IPS DF 6.9 (cell line): Measurements from ENCODE around the gene FES.
A peak's percentile ranks its signal among the peaks of the same experiment; 100 is the strongest.
"Not testable (repeated sequence)": the region's sequence is repeated elsewhere in the genome, so short reads cannot be mapped to it uniquely, and the experiment has no call there.

ENCODE experiments used
- DNase-seq: peaks from one replicate; pipeline ENCODE4 v3.0.0-alpha.2; 2013; ENCODE audit warnings: low read depth, low spot score
- H3K27ac ChIP-seq: one replicate; pipeline ENCODE4 v1.5.1; 2013; ENCODE audit warnings: low read length, control low read depth
- H3K27me3 ChIP-seq: 2 replicates; pipeline ENCODE4 v1.6.1; 2013; ENCODE audit warnings: mild to moderate bottlenecking, low read length; ENCODE audit not compliant: control insufficient read depth, insufficient read depth
- H3K36me3 ChIP-seq: 2 replicates; pipeline ENCODE4 v1.6.1; 2013; ENCODE audit warnings: low read length; ENCODE audit not compliant: control insufficient read depth, insufficient read depth
- H3K4me1 ChIP-seq: 2 replicates; pipeline ENCODE4 v1.6.1; 2013; ENCODE audit warnings: low read length; ENCODE audit not compliant: control insufficient read depth, insufficient read depth
- H3K4me3 ChIP-seq: 2 replicates; pipeline ENCODE4 v1.5.1; 2013; ENCODE audit warnings: mild to moderate bottlenecking, low read length
- H3K9me3 ChIP-seq: 2 replicates; pipeline ENCODE4 v1.6.1; 2013; ENCODE audit warnings: low read length, inconsistent platforms; ENCODE audit not compliant: control insufficient read depth, insufficient read depth
- WGBS: extraction: QIAGEN DNeasy Blood & Tissue Kit; methylation state at CpG from one replicate; pipeline ENCODE4 v1.1.7; 2013; ENCODE audit warnings: mixed read lengths, missing lambda C conversion rate; ENCODE audit not compliant: insufficient read length, insufficient coverage; 5-methylcytosine and 5-hydroxymethylcytosine counted together

FES gene

DNA sequence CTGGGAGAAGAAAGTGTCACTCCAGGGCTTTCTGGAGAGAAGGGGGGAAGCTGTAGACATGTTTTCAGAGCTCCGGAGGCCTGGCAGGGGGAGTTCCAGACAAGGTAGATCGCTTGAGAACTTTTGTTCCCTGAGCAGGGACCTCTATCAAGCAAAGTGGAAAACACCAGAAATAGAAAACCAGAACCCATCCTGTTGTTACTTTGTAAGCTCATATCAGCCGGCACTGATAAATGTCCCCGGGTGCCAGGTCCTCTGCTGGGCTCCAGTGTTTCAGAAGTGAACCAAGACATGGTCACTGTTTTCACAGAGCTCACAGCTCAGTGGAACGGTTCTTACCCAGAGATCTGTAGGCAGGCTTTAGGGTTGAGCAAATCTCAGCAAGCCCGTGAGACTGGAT is 34.5 kb downstream of the FES start:
- Histone ChIP-seq H3K9me3 (no peaks in the 10 kb centered on the region), H3K4me1 (no peaks in the 10 kb centered on the region), H3K36me3 (no peaks in the 10 kb centered on the region), H3K27ac (no peak overlapping the region), H3K4me3 (no peak overlapping the region), H3K27me3 (no peaks in the 10 kb centered on the region)
- WGBS: no CpG with 5 or more reads among the region's 6 CpGs
- no peak for DNase-seq

DNA sequence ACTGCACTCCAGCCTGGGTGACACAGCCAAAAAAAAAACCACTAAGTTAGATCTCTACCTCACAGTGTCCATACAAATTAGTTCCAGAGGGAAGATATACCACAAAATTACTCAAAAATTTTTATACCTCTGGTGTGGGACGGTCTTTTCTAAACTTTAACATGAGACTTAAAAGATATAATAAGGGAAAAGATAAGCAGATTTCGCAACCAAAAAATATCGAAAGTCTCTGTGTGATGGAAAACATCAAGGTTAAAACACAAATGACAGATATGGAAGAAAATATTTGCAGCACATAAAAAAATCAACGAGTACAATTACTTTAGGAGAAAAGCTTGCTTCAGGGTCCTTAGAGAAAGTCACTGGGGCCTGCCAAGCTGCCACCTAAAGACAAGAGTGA is 37.6 kb downstream of the FES start:
- no peaks in the 10 kb centered on the region for H3K27me3 ChIP-seq
- WGBS: no CpG with 5 or more reads among the region's 4 CpGs
- H3K27ac ChIP-seq: no peak overlapping the region
- no peak for DNase-seq
- H3K9me3 ChIP-seq: no peaks in the 10 kb centered on the region
- H3K4me3 ChIP-seq: no peak overlapping the region
- H3K36me3 ChIP-seq: no peaks in the 10 kb centered on the region
- H3K4me1 ChIP-seq: no peaks in the 10 kb centered on the region

DNA sequence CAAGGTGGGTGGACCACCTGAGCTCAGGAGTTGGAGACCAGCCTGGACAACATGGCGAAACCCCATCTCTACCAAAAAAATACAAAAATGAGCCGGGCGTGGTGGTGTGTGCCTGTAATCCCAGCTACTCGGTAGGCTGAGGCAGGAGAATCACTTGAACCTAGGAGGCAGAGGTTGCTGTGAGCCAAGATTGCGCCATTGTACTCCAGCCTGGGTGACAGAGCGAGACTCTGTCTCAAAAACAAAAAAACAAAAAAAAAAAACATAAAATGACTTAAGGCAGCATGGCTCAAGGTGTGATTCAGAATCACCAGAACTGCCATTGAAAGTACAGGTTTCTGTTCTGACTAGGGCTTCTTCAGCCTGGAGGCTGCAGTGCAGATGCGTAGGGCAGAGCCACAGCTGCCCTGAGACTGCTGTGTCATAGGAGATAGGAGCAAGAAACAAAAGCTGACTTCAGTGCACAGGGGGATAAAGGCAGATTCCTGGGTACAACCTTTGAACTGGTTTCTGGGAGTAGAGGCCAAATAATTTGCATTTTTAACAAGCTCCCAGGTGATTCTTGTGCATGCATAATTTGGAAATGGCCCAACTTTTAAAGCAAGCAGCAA is 38.5 kb downstream of the FES start:
- not testable (repeated sequence) for H3K27me3 ChIP-seq, H3K4me1 ChIP-seq, H3K4me3 ChIP-seq, H3K27ac ChIP-seq, H3K36me3 ChIP-seq, H3K9me3 ChIP-seq, DNase-seq
- no CpG with 5 or more reads among the region's 7 CpGs for WGBS

DNA sequence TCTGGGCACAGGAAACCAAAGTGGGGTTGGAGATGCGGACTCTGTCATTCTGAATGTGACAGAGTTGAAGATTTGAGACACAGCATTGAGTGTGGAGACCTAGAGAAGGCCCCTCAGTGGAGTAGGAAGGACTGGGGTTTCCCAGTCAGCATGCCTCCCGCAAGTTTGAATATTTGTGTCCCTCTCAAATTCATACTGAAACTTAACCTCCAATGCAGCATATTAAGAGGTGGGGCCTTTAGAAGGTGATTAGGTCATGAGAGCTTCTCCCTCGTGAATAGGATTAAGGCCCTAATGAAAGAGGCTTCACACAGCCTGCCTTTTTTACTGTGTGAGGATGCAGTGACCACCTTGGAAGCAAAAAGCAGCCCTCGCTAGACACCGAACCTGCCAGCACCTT is 40.1 kb downstream of the FES start:
- Histone ChIP-seq H3K9me3 (no peaks in the 10 kb centered on the region), H3K27me3 (no peaks in the 10 kb centered on the region), H3K27ac (no peak overlapping the region), H3K4me3 (no peak overlapping the region), H3K36me3 (no peaks in the 10 kb centered on the region), H3K4me1 (no peaks in the 10 kb centered on the region)
- no CpG with 5 or more reads among the region's 5 CpGs for WGBS
- DNase-seq: no peak

DNA sequence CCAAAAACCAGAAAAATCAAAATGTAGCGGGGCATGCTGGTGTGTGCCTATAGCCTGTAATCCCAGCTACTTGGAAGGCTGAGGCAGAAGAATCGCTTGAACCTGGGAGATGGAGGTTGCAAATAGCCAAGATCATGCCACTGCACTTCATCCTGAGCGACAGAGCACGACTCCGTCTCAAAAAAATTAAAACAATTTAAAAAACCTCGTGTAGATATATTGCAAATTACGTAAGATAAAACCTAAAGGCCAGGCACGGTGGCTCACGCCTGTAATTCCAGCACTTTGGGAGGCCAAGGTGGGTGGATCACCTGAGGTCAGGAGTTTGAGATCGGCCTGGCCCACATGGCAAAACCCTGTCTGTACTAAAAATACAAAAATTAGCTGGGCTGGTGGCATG is 42.5 kb downstream of the FES start:
- no CpG with 5 or more reads among the region's 10 CpGs for WGBS
- H3K27me3 ChIP-seq, H3K27ac ChIP-seq, H3K4me1 ChIP-seq, H3K4me3 ChIP-seq, H3K9me3 ChIP-seq, DNase-seq, H3K36me3 ChIP-seq: not testable (repeated sequence)

DNA sequence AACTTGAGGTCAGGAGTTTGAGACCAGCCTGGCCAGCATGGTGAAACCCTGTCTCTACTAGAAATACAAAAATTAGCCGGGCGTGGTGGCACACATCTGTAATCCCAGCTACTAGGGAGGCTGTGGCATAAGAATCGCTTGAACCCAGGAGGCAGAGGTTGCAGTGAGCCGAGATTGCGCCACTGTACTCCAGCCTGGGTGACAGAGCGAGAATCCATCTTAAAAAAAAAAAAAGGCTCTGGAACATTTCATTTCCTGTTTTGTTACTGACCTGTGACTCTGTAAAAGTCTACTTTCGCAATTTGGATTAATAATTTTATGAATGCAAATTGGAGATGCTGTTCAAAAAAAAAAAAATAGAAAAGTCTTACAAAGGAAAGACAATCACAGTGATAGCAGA is 43.8 kb downstream of the FES start:
- not testable (repeated sequence) for H3K27ac ChIP-seq, H3K4me1 ChIP-seq, H3K36me3 ChIP-seq, H3K4me3 ChIP-seq, H3K27me3 ChIP-seq, DNase-seq, H3K9me3 ChIP-seq
- no CpG with 5 or more reads among the region's 7 CpGs for WGBS

DNA sequence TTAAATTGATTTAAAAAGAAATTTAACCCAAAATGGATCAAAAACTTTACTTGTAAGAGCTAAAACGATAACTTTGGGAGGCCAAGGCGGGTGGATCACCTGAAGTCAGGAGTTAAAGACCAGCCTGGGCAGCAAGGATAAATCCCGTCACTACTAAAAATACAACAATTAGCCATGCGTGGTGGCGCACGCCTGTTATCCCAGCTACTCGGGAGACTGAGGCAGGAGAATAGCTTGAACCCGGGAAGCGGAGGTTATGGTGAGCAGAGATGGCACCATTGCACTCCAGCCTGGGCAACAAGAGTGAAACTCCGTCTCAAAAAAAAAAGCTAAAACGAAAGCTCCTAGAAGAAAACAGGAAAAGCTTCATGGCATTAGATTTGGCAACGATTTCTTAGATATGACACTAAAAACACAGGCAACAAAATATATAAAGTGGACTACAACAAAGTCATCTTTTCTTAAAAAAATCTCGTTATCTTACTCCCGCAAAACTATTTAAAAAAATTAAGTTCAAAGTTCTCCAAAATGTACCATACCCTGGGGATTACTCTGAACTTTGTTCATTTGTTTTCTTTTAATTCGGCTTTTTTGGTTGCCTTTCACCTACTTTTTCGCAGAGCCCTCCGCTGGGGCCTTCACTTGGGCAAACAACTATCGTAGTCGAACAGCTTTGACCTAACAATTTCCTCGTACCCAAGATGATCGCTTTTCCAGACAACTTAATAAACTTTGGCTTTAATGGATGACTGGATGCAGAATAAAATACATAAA is 45.1 kb downstream of the FES start:
- 100% methylated on average over 2 of the region's 21 CpGs for WGBS
- Histone ChIP-seq H3K9me3 (no peaks in the 10 kb centered on the region), H3K4me3 (no peak overlapping the region), H3K27ac (no peak overlapping the region), H3K4me1 (no peaks in the 10 kb centered on the region), H3K27me3 (no peaks in the 10 kb centered on the region), H3K36me3 (no peaks in the 10 kb centered on the region)
- no peak for DNase-seq

DNA sequence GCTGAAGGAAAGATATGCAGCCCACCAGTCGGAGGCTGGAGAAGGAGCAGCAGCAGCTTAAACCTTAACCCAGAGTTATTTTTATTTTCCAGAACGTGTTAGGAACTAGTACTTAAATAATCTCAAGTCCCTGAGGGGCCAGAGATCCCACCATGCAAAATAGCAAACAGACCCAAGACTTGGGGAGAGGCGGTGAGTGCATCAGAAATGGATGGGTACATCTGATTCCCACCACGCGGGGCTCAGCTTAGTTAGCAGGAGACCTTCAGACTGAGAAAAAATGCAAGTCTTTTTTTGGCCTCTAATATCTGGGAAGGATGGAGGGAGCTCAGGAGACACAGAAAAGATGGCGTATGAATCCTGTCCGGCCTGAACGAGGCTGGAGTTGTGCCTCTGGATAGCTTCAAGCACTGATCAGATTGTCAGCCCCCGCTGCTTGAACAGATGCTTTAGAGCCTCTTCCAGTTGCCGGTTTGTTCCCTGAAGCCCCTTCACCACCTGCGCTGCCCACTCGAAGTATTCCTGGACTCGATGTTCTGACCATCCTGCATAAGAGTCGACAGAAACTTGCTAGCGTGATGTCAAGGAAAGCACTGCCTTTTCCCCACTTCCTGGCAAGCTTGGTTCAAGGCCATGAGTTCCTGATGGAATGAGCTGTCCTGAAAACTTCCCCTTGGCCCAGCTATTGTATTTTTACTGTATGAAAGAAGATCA is 46.7 kb downstream of the FES start:
- H3K27ac ChIP-seq: no peak overlapping the region
- H3K27me3 ChIP-seq: no peaks in the 10 kb centered on the region
- no peaks in the 10 kb centered on the region for H3K36me3 ChIP-seq
- H3K4me3 ChIP-seq: no peak overlapping the region
- H3K4me1 ChIP-seq: peaks cover 1% of the 10 kb centered on the region; the same call in 1 of the 2 replicates
- no peak for DNase-seq
- no peaks in the 10 kb centered on the region for H3K9me3 ChIP-seq
- whole genome bisulfite sequencing: no CpG with 5 or more reads among the region's 15 CpGs

DNA sequence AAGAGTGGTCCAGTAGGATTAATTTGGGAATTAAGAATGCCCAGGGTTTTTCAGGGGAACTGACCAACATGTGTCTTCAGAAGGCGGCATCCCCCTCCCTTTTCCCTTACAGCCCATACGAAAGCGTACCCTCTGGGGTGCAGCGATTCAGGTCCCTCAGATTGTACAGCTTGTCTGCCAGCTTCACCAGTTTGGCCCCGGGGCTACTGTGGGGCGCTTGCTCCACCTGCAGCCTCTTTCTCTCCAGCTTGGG is 47.2 kb downstream of the FES start:
- no CpG with 5 or more reads among the region's 6 CpGs for WGBS
- H3K36me3 ChIP-seq: no peaks in the 10 kb centered on the region
- no peak for DNase-seq
- H3K27me3 ChIP-seq: no peaks in the 10 kb centered on the region
- no peaks in the 10 kb centered on the region for H3K9me3 ChIP-seq
- H3K4me3 ChIP-seq: peak overlapping the region; percentile 84; the same call in 1 of the 2 replicates
- peaks cover 1% of the 10 kb centered on the region; the same call in 1 of the 2 replicates for H3K4me1 ChIP-seq
- no peak overlapping the region for H3K27ac ChIP-seq

DNA sequence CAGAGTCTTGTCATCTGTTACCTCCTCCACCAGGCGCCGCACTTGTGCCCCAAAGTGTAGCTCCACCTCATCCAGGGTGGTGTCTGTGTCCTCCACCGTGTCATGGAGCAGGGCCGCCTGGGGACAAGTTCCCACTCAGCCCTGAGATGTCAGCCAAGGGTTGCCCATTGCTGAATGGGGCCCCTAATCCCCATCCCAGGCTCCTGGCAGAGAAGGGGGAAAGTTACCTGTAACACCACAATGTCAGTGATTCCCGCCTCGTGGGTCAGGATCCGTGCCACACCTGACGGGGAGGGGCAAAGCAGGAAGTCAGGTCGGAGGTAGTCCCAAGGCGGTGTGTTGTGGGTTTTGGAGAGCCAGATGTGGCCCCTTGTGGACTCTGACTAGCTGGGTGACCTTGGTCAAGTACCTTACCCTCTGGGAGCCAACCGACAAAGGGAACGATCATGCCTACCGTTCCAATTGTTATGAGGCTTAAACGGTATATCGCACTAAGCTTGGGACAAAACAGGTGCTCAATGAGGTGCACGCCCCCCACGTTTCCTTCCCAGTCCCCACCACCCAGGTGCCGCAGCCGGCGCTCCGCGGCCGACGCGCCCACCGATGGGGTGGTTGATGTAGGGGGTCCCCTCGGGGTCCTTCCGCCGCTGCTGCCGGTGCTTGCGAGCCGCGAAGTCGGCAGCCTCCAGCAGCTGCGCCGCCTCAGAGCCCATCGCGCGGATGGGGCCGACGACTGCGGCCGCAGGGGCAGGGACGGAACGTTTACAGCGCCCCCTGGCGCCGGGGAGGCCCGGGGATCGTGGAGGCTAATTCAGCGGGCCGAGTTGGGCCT is 47.7 kb downstream of the FES start, which contains the start of gene HDDC3:
Gene HDDC3 (minus strand): TSS at position 722 of the 832 bp plus-strand sequence. CDS start 9 bp downstream, at position 713.
- Histone ChIP-seq H3K9me3 (no peaks in the 10 kb centered on the region), H3K36me3 (no peaks in the 10 kb centered on the region), H3K27me3 (no peaks in the 10 kb centered on the region), H3K4me3 (peak within 1 kb of the TSS; percentile 84), H3K4me1 (peaks cover 1% of the 10 kb centered on the region; the same call in 1 of the 2 replicates), H3K27ac (no peak within 1 kb of the TSS)
- no peak for DNase-seq
- WGBS: no CpG with 5 or more reads among the region's 52 CpGs
